DMS114 treated with DMSO at 0.1 percent for 48 hours (cell line): Measurements from ENCODE around the gene COQ7.
A peak's percentile ranks its signal among the peaks of the same experiment; 100 is the strongest.

Experiments used
- DNase-seq: peaks from one replicate; lab custom pipeline; 2025; ENCODE audit not compliant: unreplicated experiment; lab: John Stamatoyannopoulos, UW

Gene COQ7

GRCh38 chr16:19110537-19111360 is 43.3 kb downstream of the COQ7 start:
- DNase-seq, result no peak

- DNase-seq, result no peak
These were observed 44.6 kb downstream of the COQ7 start for GRCh38 chr16:19112099-19112407.

GRCh38 chr16:19113577-19114358 is 46.4 kb downstream of the COQ7 start, which contains the start of gene ITPRIPL2:
ITPRIPL2 (plus strand) TSS chr16:19113964; CDS start chr16:19114462, 498 bp downstream.
- peak; percentile 41 for DNase-seq

- no peak for DNase-seq
These were observed 47.1 kb downstream of the COQ7 start for GRCh38 chr16:19114359-19115147.

GRCh38 chr16:19115148-19116021 is 48.0 kb downstream of the COQ7 start:
- no peak for DNase-seq

GRCh38 chr16:19116711-19117449 is 49.5 kb downstream of the COQ7 start:
- DNase-seq, result no peak

- DNase-seq, result no peak
These were observed 51.6 kb downstream of the COQ7 start for GRCh38 chr16:19118938-19119431.

GRCh38 chr16:19119564-19119963 is 52.1 kb downstream of the COQ7 start:
- DNase-seq, result no peak

GRCh38 chr16:19123535-19124178 is 56.2 kb downstream of the COQ7 start:
- no peak for DNase-seq

- DNase-seq, result no peak
These were observed 58.9 kb downstream of the COQ7 start for GRCh38 chr16:19126300-19126699.

- DNase-seq, result no peak
These were observed 59.8 kb downstream of the COQ7 start for GRCh38 chr16:19127205-19127604.

GRCh38 chr16:19127674-19128131 is 60.3 kb downstream of the COQ7 start:
- no peak for DNase-seq

- DNase-seq, result no peak
These were observed 61.2 kb downstream of the COQ7 start for GRCh38 chr16:19128454-19129200.
